Lower leg skin (tissue), 3 donors: ENCODE measurements around the gene SDHD.

ENCODE experiments used
- CTCF ChIP-seq, 3 donors: fragments of 450-650 bp; IDR thresholded peaks; one replicate each; pipeline ENCODE4 v1.5.1; 2016; ENCODE audit warnings: antibody characterized with exemption in 3 of 3, mild to moderate bottlenecking in 3 of 3, moderate library complexity in 2 of 3
- POLR2A ChIP-seq, 2 donors: fragments of 450-650 bp; IDR thresholded peaks; one replicate each; pipeline ENCODE4 v1.6.1; 2016 to 2017; ENCODE audit warnings: antibody characterized with exemption in 2 of 2, mild to moderate bottlenecking in 1 of 2, moderate library complexity in 1 of 2

GRCh38 chr11:112042961-112043304 lies 43.7 kb upstream of the SDHD start:
- no peak for TF ChIP-seq CTCF (IDR thresholded peaks at IDR 0.05)
- no peak for TF ChIP-seq POLR2A (IDR thresholded peaks at IDR 0.05)
